ENCODE results near the gene MRPS33.

GRCh38 chr7:141016349-141016748 lies 1.6 kb upstream of the MRPS33 start:
- TF ChIP-seq CTCF (IDR thresholded peaks at IDR 0.05) (no peak), POLR2AphosphoS5 (IDR thresholded peaks at IDR 0.05) (no peak), POLR2A (IDR thresholded peaks at IDR 0.05) (no peak)
